Tibial nerve (tissue), 3 donors: ENCODE data around the gene PIP5KL1.

Source experiments
- EP300 ChIP-seq, 2 donors: sonication (generic); formaldehyde crosslinking; IDR thresholded peaks; one replicate each; pipeline ENCODE4 v1.6.1; 2017; ENCODE audit warnings: antibody characterized with exemption in 2 of 2, mild to moderate bottlenecking in 1 of 2
- POLR2A ChIP-seq, 2 donors: fragments of 450-650 bp; IDR thresholded peaks; one replicate each; pipeline ENCODE4 v1.6.1; 2017; ENCODE audit warnings: antibody characterized with exemption in 2 of 2, mild to moderate bottlenecking in 2 of 2, moderate library complexity in 2 of 2

DNA sequence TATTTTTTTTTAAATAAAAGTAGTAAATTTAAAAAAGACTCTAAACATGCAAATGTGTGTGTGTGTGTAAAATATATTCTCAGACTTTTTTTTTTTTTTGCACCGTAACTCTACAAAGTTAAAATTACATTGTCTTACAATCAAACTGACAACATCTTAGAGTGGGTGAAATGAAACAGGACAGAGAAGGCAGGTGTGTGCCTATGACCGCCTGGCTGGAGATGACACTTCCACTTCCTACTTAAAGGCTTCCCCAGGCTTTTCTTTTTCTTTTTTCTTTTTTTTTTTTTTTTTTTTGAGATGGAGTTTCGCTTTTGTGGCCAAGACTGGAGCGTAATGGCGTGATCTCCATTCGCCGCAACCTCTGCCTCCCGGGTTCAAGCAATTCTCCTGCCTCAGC, 50.4 kb downstream of the PIP5KL1 start:
- no peak for TF ChIP-seq POLR2A (IDR thresholded peaks at IDR 0.05)
- no peak for TF ChIP-seq EP300 (IDR thresholded peaks at IDR 0.05)
